Measurements from ENCODE around the gene SPECC1L. TPM values are rescaled to one million over a fixed set of nuclear protein-coding genes. Genes with fewer than 3 reads are reported as not detected.
A peak's percentile ranks its signal among the peaks of the same experiment; 100 is the strongest.
"Not testable (repeated sequence)": the region's sequence is repeated elsewhere in the genome, so short reads cannot be mapped to it uniquely, and the experiment has no call there.

SPECC1L gene
- total and polyA plus RNA-seq, 9 donors: 19.3 to 94.4 (median 66.3) TPM

DNA sequence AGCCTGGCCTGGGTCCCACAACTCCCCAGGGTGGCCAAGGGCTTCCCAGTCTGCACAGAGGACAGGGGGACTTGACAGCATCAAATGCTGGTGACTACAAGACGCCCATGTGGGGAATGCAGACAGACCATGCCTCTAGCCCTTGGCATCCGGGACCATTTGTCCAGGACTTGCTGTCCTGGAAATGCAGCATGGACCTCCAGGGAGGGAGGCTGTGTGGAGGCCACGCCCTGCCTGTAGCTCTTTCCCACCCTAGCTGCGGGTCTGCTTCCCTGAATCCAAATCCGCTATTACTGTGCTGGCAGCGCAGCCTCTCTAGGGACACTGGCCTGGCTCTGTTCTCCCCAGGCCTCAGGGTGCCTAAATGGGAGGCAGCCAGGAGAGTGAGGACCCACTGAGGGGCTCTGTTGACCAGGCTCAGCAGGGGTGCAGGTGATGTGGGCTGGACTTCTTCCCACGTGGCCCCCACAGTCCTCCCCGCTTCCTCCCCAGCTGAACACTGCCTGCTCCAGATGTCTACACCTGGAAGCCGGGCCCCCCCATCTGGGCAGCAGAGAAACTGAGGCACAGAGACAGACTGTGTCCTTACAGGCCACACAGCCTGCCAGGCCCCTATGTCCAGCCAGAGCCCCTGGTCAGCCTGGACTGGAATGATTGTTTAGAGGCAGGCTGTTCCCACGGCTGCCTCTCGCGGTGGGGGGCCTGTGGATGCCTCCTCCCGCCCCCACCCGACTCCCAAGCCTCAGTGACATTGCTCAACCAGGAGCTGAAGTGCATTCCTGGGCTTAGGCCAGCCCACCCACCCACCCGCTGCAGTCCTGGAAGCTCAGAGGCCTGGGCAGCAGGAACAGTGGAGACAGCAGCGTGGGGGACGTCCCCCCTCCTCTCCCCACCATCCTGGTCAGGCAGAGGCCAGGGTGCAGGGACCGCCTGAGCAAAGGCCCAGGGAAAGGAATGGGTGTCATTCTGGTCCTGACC is 24.8 kb upstream of the SPECC1L start:
- intact Hi-C loops (cut with DNase I): loop anchor here in 3 of 4 donors (5.0 kb wide), 3 partner anchors 39 to 59 kb away; no protein-coding TSS in a partner anchor
- H3K36me3 ChIP-seq, H3K9me3 ChIP-seq, H3K27me3 ChIP-seq: not testable (repeated sequence)
- Histone ChIP-seq H3K4me1 (ENCODE audit: insufficient read depth) (peaks cover 21% of the 10 kb centered on the region), H3K27ac (peak overlapping the region; percentile 86 to 93), H3K4me3 (peak overlapping the region; percentile 1)
- WGBS, 3 donors: 15 to 20% (median 18%) methylated on average over 16 to 18 of the region's 18 CpGs
- DNase-seq: peak; percentile 57 to 80 (median 77)
- TF ChIP-seq EP300 (IDR thresholded peaks at IDR 0.05): peak; percentile 30

DNA sequence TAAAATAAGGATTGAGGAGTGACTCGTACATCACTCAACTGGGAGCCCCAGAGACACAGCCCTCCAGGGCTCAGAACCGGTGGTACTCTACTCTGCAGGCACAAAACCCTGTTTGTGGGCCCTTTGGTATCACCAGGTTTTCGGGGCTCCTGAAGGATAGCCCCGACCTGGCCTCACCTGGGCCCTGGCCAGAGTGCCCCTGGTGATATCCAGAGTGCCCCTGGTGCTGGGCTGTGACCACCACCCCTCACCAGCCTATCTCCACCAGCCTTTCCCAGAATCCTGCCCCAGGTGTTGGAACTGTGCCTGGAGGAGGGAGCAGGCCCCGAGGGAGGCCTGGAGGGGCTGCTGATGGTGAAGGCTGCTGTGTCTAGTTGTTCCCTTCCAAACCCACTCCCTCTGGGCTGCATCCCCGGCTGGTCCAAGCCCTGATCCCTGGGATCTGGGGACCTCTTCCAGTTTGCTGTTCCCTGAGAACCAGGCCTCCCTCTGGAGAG is 23.6 kb upstream of the SPECC1L start:
- no peaks in the 10 kb centered on the region for H3K27me3 ChIP-seq
- TF ChIP-seq EP300 (IDR thresholded peaks at IDR 0.05) (no peak), POLR2A (IDR thresholded peaks at IDR 0.05) (no peak)
- TF ChIP-seq, protein P1, sequence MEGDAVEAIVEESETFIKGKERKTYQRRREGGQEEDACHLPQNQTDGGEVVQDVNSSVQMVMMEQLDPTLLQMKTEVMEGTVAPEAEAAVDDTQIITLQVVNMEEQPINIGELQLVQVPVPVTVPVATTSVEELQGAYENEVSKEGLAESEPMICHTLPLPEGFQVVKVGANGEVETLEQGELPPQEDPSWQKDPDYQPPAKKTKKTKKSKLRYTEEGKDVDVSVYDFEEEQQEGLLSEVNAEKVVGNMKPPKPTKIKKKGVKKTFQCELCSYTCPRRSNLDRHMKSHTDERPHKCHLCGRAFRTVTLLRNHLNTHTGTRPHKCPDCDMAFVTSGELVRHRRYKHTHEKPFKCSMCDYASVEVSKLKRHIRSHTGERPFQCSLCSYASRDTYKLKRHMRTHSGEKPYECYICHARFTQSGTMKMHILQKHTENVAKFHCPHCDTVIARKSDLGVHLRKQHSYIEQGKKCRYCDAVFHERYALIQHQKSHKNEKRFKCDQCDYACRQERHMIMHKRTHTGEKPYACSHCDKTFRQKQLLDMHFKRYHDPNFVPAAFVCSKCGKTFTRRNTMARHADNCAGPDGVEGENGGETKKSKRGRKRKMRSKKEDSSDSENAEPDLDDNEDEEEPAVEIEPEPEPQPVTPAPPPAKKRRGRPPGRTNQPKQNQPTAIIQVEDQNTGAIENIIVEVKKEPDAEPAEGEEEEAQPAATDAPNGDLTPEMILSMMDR (IDR thresholded peaks at IDR 0.05): no peak
- peak overlapping the region; percentile 84 to 93 for H3K27ac ChIP-seq
- H3K9me3 ChIP-seq: no peaks in the 10 kb centered on the region
- intact Hi-C loops (cut with DNase I): loop anchor here in 3 of 4 donors (5.0 kb wide), 3 partner anchors 40 to 60 kb away; no protein-coding TSS in a partner anchor
- 37 to 43% (median 40%) methylated on average over 6 of the region's 6 CpGs for WGBS, 3 donors
- no peak for DNase-seq
- no peaks in the 10 kb centered on the region for H3K36me3 ChIP-seq
- no peak overlapping the region for H3K4me3 ChIP-seq
- peaks cover 21% of the 10 kb centered on the region for H3K4me1 ChIP-seq (ENCODE audit: insufficient read depth)

DNA sequence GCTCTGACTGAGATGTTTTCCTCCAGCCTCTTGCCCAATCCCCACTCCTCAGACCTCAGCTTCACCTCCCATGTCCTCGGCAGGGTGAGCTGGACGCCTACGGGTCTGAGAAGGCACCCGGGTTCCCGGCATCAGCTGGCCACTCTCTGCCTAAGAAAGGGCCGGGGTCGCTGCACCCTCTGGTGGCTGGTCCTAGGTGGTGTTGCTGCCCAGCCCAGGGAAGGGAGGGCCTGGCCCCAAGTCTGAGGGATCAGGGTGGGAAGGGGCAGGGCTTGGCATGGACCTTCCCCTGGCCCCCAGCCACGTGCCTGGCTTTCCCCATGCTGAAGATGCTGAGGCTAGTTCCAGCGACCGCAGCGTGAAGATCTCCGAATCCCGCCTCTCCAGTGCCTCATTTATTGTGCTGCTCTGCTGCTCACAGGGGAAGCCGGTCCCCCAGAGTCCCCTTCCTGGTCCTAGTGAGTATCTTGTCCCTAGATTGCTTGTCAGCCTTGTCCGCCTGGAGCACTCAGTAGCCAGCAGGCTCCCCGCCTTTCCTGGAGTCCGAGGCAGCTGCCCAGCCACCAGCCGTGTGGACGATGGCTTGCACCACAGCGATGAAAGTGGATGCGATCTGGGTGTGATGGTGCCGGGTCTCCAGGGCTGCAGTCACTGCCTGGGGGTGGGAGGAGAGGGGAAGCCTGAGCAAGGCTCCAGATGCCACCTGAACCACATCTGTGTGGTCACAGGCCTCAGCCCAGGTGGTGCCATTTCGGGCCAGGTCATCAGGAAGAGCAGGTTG is 22.9 kb upstream of the SPECC1L start:
- no peak overlapping the region for H3K4me3 ChIP-seq
- 19 to 31% (median 22%) methylated on average over 20 to 23 of the region's 23 CpGs for WGBS, 3 donors

DNA sequence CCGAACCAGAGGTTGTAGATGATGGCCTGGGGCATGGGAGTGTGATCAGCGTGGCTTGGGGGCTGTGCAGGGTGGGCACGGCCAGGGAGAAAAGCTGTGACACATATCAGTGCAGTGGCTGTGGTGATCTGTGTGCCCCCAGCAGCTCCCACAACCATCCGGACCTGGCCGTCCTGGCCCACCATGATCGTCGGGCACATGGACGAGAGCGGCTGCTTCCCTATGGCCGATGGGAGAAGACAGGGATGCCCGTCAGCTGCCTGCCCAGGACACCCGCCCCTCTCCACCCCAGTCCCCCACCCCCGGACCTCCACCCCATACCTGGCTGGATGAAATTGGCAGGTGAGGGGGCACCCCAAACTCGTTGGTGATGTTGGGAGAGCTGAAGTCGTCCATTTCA is 22.0 kb upstream of the SPECC1L start:
- peak in 1 of 5 donors; percentile 38 for DNase-seq
- intact Hi-C loops (cut with DNase I): loop anchor here in 3 of 4 donors (5.0 kb wide), 3 partner anchors 41 to 61 kb away; no protein-coding TSS in a partner anchor
- H3K27ac ChIP-seq, H3K27me3 ChIP-seq, H3K4me3 ChIP-seq, H3K36me3 ChIP-seq, H3K9me3 ChIP-seq: not testable (repeated sequence)
- 91 to 96% (median 94%) methylated on average over 9 to 15 of the region's 15 CpGs for WGBS, 3 donors
- H3K4me1 ChIP-seq (ENCODE audit: insufficient read depth): peaks cover 15% of the 10 kb centered on the region

More for the DNA sequence above, 22.9 kb upstream of the SPECC1L start:
- Histone ChIP-seq H3K9me3 (no peaks in the 10 kb centered on the region), H3K27me3 (no peaks in the 10 kb centered on the region), H3K36me3 (no peaks in the 10 kb centered on the region), H3K4me1 (ENCODE audit: insufficient read depth) (peaks cover 20% of the 10 kb centered on the region), H3K27ac (peak overlapping the region; percentile 0 to 93)
- peak; percentile 94 to 97 (median 96) for DNase-seq
- TF ChIP-seq, protein P1 (IDR thresholded peaks at IDR 0.05): peak; percentile 76 to 98 (median 98)
- peak; percentile 13 for TF ChIP-seq POLR2A (IDR thresholded peaks at IDR 0.05)
- peak; percentile 70 for TF ChIP-seq EP300 (IDR thresholded peaks at IDR 0.05)
- intact Hi-C loops (cut with DNase I): loop anchor here in 3 of 4 donors (5.0 kb wide), 3 partner anchors 40 to 60 kb away; no protein-coding TSS in a partner anchor

DNA sequence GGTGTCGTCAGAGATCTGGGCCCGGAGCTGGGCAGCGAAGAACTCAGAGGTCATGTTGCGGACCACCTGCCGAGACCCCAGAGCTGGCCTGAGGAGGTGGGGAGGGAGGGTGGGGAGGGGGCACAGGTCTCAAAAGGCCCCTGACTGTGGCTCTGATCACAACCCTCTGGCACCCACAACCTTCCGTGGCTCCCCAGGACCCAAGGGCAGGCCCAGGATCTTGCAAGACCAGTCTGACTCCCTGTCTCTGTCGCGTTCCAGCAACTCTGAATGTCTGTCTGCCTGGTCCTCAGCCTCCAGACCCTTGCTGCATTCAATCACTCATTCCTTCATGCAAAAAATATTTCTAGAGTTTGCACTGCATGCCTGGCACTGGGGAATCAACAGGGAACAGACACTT is 21.2 kb upstream of the SPECC1L start:
- DNase-seq: peak in 2 of 5 donors; percentile 5 to 17
- H3K27me3 ChIP-seq, H3K27ac ChIP-seq, H3K36me3 ChIP-seq, H3K9me3 ChIP-seq, H3K4me3 ChIP-seq: not testable (repeated sequence)
- intact Hi-C loops (cut with DNase I): loop anchor here in 3 of 4 donors (5.0 kb wide), 3 partner anchors 42 to 62 kb away; no protein-coding TSS in a partner anchor
- 92 to 93% (median 92%) methylated on average over 3 to 7 of the region's 8 CpGs for WGBS, 3 donors
- H3K4me1 ChIP-seq (ENCODE audit: insufficient read depth): peaks cover 10% of the 10 kb centered on the region

DNA sequence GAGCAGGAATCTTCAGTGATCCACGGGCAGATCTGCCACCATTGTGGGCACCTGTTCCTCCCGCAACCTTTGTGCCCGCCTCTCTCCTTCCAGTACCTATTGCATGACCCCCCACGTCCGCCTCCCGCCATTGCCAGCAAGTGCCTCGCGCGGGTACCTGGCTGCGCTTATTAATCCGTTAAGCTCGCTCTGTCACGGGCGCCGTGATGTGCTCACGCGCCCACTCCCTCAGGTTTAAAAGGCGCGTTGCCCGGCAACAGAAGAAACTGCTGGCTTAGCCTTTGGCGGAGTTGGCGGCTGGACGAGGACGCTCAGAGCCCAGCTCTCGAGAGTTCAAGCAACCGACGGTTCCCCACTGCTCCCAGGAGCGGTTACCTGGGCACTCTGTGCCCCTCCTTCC is 19.3 kb upstream of the SPECC1L start:
- intact Hi-C loops (cut with DNase I): not testable (repeated sequence)
- WGBS, 3 donors: 84 to 100% methylated on average over 1 to 9 of the region's 28 CpGs; no CpG with 5 or more reads in 1 of the 3 donors

DNA sequence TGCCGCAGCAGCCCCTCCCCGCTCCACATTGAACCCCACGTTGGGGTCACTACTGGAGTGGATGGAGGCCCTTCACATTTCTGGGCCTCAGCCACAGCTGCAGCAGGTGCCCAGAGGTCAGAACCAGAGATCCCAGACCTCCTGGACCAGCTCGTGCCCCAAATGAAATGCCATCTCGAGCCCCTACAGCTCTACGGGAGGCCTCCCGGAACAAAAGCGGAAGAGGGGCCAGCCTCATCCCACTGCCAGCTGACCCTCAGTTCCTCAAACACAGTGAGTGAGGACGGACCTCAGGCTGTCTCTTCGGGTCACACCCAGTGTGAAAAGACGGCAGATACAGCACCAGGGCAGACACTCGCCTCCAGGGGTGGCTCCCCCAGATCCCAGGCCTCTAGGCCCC is 17.5 kb upstream of the SPECC1L start:
- H3K4me1 ChIP-seq (ENCODE audit: insufficient read depth); H3K27ac ChIP-seq; intact Hi-C loops (cut with DNase I); H3K36me3 ChIP-seq; H3K9me3 ChIP-seq; H3K4me3 ChIP-seq; H3K27me3 ChIP-seq: not testable (repeated sequence)
- WGBS, 3 donors: 89 to 91% (median 90%) methylated on average over 12 of the region's 12 CpGs
- peak in 2 of 5 donors; percentile 8 to 19 for DNase-seq

More for the DNA sequence above, 19.3 kb upstream of the SPECC1L start:
- H3K36me3 ChIP-seq; H3K4me3 ChIP-seq; H3K27ac ChIP-seq; H3K4me1 ChIP-seq (ENCODE audit: insufficient read depth); H3K27me3 ChIP-seq; H3K9me3 ChIP-seq: not testable (repeated sequence)
- DNase-seq: peak in 2 of 5 donors; percentile 5 to 13

DNA sequence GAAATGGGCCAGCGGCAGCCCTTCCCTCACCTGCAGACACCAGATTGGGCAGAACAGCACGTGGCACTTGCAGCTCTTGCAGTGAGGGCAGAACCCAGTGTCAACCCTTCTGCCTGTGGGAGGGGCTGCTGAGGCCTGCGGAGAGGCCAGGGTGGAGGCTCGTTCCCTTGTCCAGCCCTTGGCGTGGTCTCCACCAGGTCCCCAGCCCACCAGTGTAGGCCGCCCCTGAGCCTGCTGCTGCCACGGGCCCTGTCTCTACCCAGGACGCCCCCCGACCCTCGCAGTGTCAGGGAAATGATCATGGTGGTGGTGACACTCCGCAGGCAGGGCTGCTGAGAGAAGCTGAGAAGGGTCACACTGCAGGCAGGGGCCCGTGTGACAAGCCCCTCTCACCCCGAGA is 14.5 kb upstream of the SPECC1L start:
- peak in 1 of 5 donors; percentile 10 for DNase-seq
- H3K4me3 ChIP-seq; intact Hi-C loops (cut with DNase I); H3K27me3 ChIP-seq; H3K9me3 ChIP-seq; H3K4me1 ChIP-seq (ENCODE audit: insufficient read depth); H3K27ac ChIP-seq; H3K36me3 ChIP-seq: not testable (repeated sequence)
- 87 to 90% (median 88%) methylated on average over 2 to 10 of the region's 13 CpGs for whole genome bisulfite sequencing, 3 donors
